ENCODE measurements around the gene ARHGAP33. TPM values are rescaled to one million over a fixed set of nuclear protein-coding genes. Genes with fewer than 3 reads are reported as not detected.
A peak's percentile ranks its signal among the peaks of the same experiment; 100 is the strongest.

The ARHGAP33 gene
- total and polyA plus RNA-seq, 2 of the 8 experiments (the other 6 are each of a cell fraction or from before 2014, with no cell fraction given): 6.5 to 25.2 TPM

GRCh38 chr19:35740423-35741202 lies 34.8 kb upstream of the ARHGAP33 start:
- H2BK15ac ChIP-seq (ENCODE audit: low read length): no peak overlapping the region
- no peak overlapping the region for H3K14ac ChIP-seq (ENCODE audit: insufficient read length)
- FAIRE-seq (no peak), DNase-seq (ENCODE audit: low read depth in 1 of 2, low spot score in 2 of 2) (peak; percentile 93 to 96)
- no peaks in the 10 kb centered on the region for H3K79me2 ChIP-seq (ENCODE audit: control insufficient read depth in 1 of 2, insufficient read depth in 2 of 2, low read length in 2 of 2)
- H3K56ac ChIP-seq (replicated peaks; ENCODE audit: insufficient read length, low read depth, low read length): peak overlapping the region; percentile 44
- peaks cover 0 to 9% of the 10 kb centered on the region in 2 experiments for H4K20me1 ChIP-seq (replicated peaks in 1 of 2; ENCODE audit: control insufficient read depth in 1 of 2, insufficient read depth in 2 of 2, low read length in 2 of 2)
- no peaks in the 10 kb centered on the region for H3K27me3 ChIP-seq (replicated peaks in 1 of 4; ENCODE audit: control insufficient read depth in 3 of 4, extremely low read depth in 1 of 4, insufficient read depth in 3 of 4, low read length in 3 of 4)
- 1% methylated on average over 57 of the region's 63 CpGs; no CpG with 5 or more reads in 1 of the 2 experiments for WGBS, 2 experiments (ENCODE audit: extremely low coverage in 1 of 2, insufficient coverage in 1 of 2, insufficient read length in 1 of 2, insufficient replicate concordance in 2 of 2, low coverage in 1 of 2, low lambda C conversion rate in 2 of 2, missing lambda C conversion rate in 1 of 2)
- H2BK20ac ChIP-seq (ENCODE audit: low read length): no peak overlapping the region
- peak overlapping the region; percentile 69; the same call in 1 of the 2 replicates for H3K27ac ChIP-seq (ENCODE audit: low read depth, low read length)
- H3K4me1 ChIP-seq (replicated peaks in 1 of 4; ENCODE audit: control insufficient read depth in 3 of 4, insufficient read depth in 4 of 4, low read length in 3 of 4): peaks cover 0 to 6% (median 3%) of the 10 kb centered on the region in 4 experiments; a peak in 3 of 7 replicates
- peaks cover 15% of the 10 kb centered on the region; the same call in 1 of the 2 replicates for H3K23me2 ChIP-seq (ENCODE audit: low read depth, low read length)
- peak overlapping the region; percentile 90 for H3K18ac ChIP-seq (ENCODE audit: extremely low read depth, low read length)
- H3K79me1 ChIP-seq (ENCODE audit: low read depth, low read length): no peaks in the 10 kb centered on the region; the same call in 1 of the 2 replicates
- peak overlapping the region; percentile 72 to 86 (median 78) for H3K4me3 ChIP-seq (ENCODE audit: extremely low read depth in 1 of 4, insufficient read depth in 2 of 4, low read depth in 3 of 4, low read length in 4 of 4)
- peak overlapping the region; percentile 70 to 78 for H3K4me2 ChIP-seq (ENCODE audit: insufficient read depth in 1 of 2, low read depth in 2 of 2, low read length in 2 of 2)
- no peaks in the 10 kb centered on the region for H3K9me3 ChIP-seq (ENCODE audit: insufficient read depth in 2 of 2, low read depth in 1 of 2, low read length in 1 of 2)
- peak overlapping the region; percentile 85; the same call in 1 of the 2 replicates for H2BK5ac ChIP-seq (ENCODE audit: low read depth, low read length)
- no peak overlapping the region for H3K4ac ChIP-seq (replicated peaks; ENCODE audit: insufficient read length, low read depth, low read length)
- H3K36me3 ChIP-seq (ENCODE audit: control insufficient read depth in 2 of 4, insufficient read depth in 4 of 4, low read length in 3 of 4): peaks cover 8 to 18% (median 14%) of the 10 kb centered on the region in 4 experiments; a peak in 5 of 8 replicates
- H2BK120ac ChIP-seq (replicated peaks; ENCODE audit: low read depth, low read length): no peak overlapping the region
- H4K5ac ChIP-seq (ENCODE audit: insufficient read length, low read depth, low read length): peak overlapping the region; percentile 81
- H2BK12ac ChIP-seq (ENCODE audit: low read depth, low read length): no peak overlapping the region; the same call in 1 of the 2 replicates
- H3K9ac ChIP-seq (replicated peaks in 1 of 4; ENCODE audit: extremely low read depth in 1 of 4, low read depth in 3 of 4, low read length in 3 of 4): peak overlapping the region in 3 of 4 experiments; percentile 51 to 64 (median 52); a peak in 6 of 7 replicates
- H4K91ac ChIP-seq (replicated peaks; ENCODE audit: insufficient read length, low read length): no peak overlapping the region
- ChIA-PET POLR2A (ENCODE audit: partially characterized antibody) (interaction anchor here (0.6 to 7.6 kb wide), 25 partner anchors 7 to 245 kb away, joined by 3 to 54 read pairs (median 4); partner anchors contain the start of genes APLP1, COX6B1, HSPB6 and LIN37), CTCF (ENCODE audit: partially characterized antibody) (interaction anchor here (0.7 to 8.9 kb wide), 13 partner anchors 10 to 137 kb away, joined by 3 to 80 read pairs (median 4); no protein-coding TSS in a partner anchor)
- no peak overlapping the region for H2AK5ac ChIP-seq (ENCODE audit: low read depth, low read length)
- no peak overlapping the region for H4K8ac ChIP-seq (ENCODE audit: extremely low read depth, insufficient read depth, low read length)
- H2AFZ ChIP-seq (ENCODE audit: low read length): peak overlapping the region; percentile 26; the same call in 1 of the 2 replicates
- no peak overlapping the region for H3K23ac ChIP-seq (ENCODE audit: insufficient read length)
- TF ChIP-seq RBBP5 (IDR thresholded peaks at IDR 0.05; ENCODE audit: borderline replicate concordance, low read depth, low read length): peak; percentile 78
- TF ChIP-seq, protein P1, sequence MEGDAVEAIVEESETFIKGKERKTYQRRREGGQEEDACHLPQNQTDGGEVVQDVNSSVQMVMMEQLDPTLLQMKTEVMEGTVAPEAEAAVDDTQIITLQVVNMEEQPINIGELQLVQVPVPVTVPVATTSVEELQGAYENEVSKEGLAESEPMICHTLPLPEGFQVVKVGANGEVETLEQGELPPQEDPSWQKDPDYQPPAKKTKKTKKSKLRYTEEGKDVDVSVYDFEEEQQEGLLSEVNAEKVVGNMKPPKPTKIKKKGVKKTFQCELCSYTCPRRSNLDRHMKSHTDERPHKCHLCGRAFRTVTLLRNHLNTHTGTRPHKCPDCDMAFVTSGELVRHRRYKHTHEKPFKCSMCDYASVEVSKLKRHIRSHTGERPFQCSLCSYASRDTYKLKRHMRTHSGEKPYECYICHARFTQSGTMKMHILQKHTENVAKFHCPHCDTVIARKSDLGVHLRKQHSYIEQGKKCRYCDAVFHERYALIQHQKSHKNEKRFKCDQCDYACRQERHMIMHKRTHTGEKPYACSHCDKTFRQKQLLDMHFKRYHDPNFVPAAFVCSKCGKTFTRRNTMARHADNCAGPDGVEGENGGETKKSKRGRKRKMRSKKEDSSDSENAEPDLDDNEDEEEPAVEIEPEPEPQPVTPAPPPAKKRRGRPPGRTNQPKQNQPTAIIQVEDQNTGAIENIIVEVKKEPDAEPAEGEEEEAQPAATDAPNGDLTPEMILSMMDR (IDR thresholded peaks at IDR 0.05; ENCODE audit: control extremely low read depth in 1 of 3, insufficient read depth in 1 of 3, low read depth in 1 of 3, low read length in 3 of 3): peak; percentile 14 to 40 (median 31)
- TF ChIP-seq ASH2L (IDR thresholded peaks at IDR 0.05; ENCODE audit: low read length): peak; percentile 40
- no peak for TF ChIP-seq MAFK (IDR thresholded peaks at IDR 0.05; ENCODE audit: low read depth, low read length)
- peak; percentile 90 for TF ChIP-seq CEBPB (IDR thresholded peaks at IDR 0.05; ENCODE audit: low read depth, low read length)
- TF ChIP-seq GABPA (IDR thresholded peaks at IDR 0.05; ENCODE audit: borderline replicate concordance, insufficient read depth, low read length): peak; percentile 70; the same call in 1 of the 2 replicates
- no peak for TF ChIP-seq HDAC6 (IDR thresholded peaks at IDR 0.05; ENCODE audit: low read depth, low read length)
- TF ChIP-seq KDM4A (IDR thresholded peaks at IDR 0.05; ENCODE audit: low read depth, low read length, severe bottlenecking): peak; percentile 75
